A673 (cell line): ENCODE results near the gene PGAP6. TPM values are rescaled to one million over a fixed set of nuclear protein-coding genes. Genes with fewer than 3 reads are reported as not detected.

ENCODE experiments used
- BruUV-seq: library from RNA; stranded (reverse); fragments of 400-500 nt; replicated peaks from 2 replicates; lab custom pipeline; 2021; lab: Mats Ljungman, UMichigan
- CTCF ChIA-PET: fragments of 300-600 bp; sonication (Branson Sonifier 250); formaldehyde crosslinking; loops from one replicate; lab custom pipeline; 2022; ENCODE audit warnings: antibody characterized with exemption; lab: Charles Lee
- POLR2A ChIA-PET: fragments of 300-600 bp; sonication (Branson Sonifier 250); formaldehyde crosslinking; loops from one replicate; lab custom pipeline; 2022; ENCODE audit warnings: antibody characterized with exemption; ENCODE audit not compliant: low non-redundant PET; lab: Charles Lee
- DNase-seq: peaks from one replicate; pipeline ENCODE4 v3.0.0-alpha.2; 2015; ENCODE audit warnings: low spot score
- H3K27ac ChIP-seq: fragments of 200-600 bp; sonication (generic); 2 replicates; pipeline ENCODE4 v1.5.1; 2016; ENCODE audit warnings: mixed run types, low read depth, mild to moderate bottlenecking, mixed read lengths, antibody characterized with exemption, low read length; ENCODE audit not compliant: poor library complexity, severe bottlenecking
- H3K27me3 ChIP-seq: fragments of 200-600 bp; sonication (generic); replicated peaks from 2 replicates; pipeline ENCODE4 v1.6.1; 2017; ENCODE audit warnings: mixed run types, low read depth, mild to moderate bottlenecking, mixed read lengths, antibody characterized with exemption, low read length; ENCODE audit not compliant: insufficient read depth, poor library complexity
- H3K36me3 ChIP-seq: fragments of 200-600 bp; sonication (generic); 2 replicates; pipeline ENCODE4 v1.6.1; 2016; ENCODE audit warnings: mixed run types, mild to moderate bottlenecking, mixed read lengths, antibody characterized with exemption, low read length; ENCODE audit not compliant: insufficient read depth, poor library complexity, severe bottlenecking
- H3K4me1 ChIP-seq: fragments of 200-600 bp; sonication (generic); 2 replicates; pipeline ENCODE4 v1.6.1; 2017; ENCODE audit warnings: mixed run types, mild to moderate bottlenecking, mixed read lengths, antibody characterized with exemption, low read length; ENCODE audit not compliant: insufficient read depth, poor library complexity, severe bottlenecking
- H3K4me3 ChIP-seq: fragments of 200-600 bp; sonication (generic); 2 replicates; pipeline ENCODE4 v1.5.1; 2016; ENCODE audit warnings: low read depth, mixed run types, mild to moderate bottlenecking, mixed read lengths, low read length; ENCODE audit not compliant: poor library complexity, severe bottlenecking
- H3K9me3 ChIP-seq: fragments of 200-600 bp; sonication (generic); 2 replicates; pipeline ENCODE4 v1.6.1; 2016; ENCODE audit warnings: mixed run types, low read depth, mild to moderate bottlenecking, mixed read lengths, antibody characterized with exemption, low read length; ENCODE audit not compliant: poor library complexity, severe bottlenecking
- EZH2 ChIP-seq: fragments of 200-600 bp; sonication (generic); IDR thresholded peaks from 2 replicates; pipeline ENCODE4 v1.6.1; 2017; ENCODE audit warnings: borderline replicate concordance, low read depth, mild to moderate bottlenecking, mixed read lengths, antibody characterized with exemption, low read length; ENCODE audit not compliant: poor library complexity, severe bottlenecking
- intact Hi-C: fragments of 100-400 bp; cut with micrococcal nuclease; formaldehyde crosslinking; loops from one replicate; pipeline ENCODE4 v1.10.0; 2022; ENCODE audit not compliant: unreplicated experiment
- total RNA-seq: library from RNA; stranded (reverse); gene quantifications from 2 replicates; pipeline ENCODE4 v1.2.3, GENCODE V29; 2021
- TF ChIP-seq, protein P1 (sequence below): fragments of 300-800, 200-600 bp; sonication (generic); conservative IDR thresholded peaks from 2 replicates; pipeline ENCODE4 v1.5.1; 2017; ENCODE audit warnings: low read depth, mild to moderate bottlenecking, antibody characterized with exemption, low read length, moderate library complexity, mixed read lengths

Gene PGAP6
- total RNA-seq, 1 experiment from 2014 or later, result 38.7 TPM

DNA sequence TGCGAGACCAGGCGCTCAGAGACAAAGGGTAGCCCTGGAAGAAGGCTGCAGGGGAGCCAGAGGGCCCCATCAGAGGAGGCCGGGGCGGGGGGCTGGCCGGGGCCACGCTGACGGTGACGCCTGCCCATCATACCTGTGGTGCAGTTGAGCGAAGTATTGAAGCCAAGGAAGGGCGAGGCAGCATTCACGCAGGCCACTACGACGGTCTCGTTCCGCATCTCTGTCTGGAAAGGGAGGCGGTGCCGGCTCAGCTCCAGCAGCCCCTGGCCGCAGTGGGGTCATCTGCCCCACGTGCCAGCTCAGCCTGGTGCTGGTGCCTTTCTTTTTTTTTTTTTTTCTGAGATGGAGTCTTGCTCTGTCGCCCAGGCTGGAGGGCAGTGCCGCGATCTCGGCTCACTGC is 6.6 kb downstream of the PGAP6 start:
- no peaks in the 10 kb centered on the region for H3K4me1 ChIP-seq
- peaks cover 8% of the 10 kb centered on the region for H3K36me3 ChIP-seq

DNA sequence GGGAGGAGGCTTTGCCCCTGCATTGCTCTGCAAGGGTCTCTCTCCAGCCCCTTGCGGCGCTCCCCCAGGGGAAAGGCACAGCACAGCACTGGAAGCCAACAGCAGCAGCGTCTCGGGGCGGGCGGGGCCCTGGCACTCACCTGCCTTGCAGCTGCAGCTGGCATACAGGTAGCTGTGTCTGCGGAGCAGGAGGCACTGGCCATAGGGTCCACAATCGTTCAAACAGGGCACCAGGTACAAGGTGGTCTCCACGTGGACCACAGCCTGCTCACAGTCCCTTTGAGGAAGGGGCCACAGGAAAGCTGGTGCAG is 7.2 kb downstream of the PGAP6 start:
- intact Hi-C loops, result no loop called here
- H3K9me3 ChIP-seq, result no peaks in the 10 kb centered on the region
- peaks cover 8% of the 10 kb centered on the region for H3K36me3 ChIP-seq
- TF ChIP-seq EZH2, result no peak
- TF ChIP-seq, protein P1, sequence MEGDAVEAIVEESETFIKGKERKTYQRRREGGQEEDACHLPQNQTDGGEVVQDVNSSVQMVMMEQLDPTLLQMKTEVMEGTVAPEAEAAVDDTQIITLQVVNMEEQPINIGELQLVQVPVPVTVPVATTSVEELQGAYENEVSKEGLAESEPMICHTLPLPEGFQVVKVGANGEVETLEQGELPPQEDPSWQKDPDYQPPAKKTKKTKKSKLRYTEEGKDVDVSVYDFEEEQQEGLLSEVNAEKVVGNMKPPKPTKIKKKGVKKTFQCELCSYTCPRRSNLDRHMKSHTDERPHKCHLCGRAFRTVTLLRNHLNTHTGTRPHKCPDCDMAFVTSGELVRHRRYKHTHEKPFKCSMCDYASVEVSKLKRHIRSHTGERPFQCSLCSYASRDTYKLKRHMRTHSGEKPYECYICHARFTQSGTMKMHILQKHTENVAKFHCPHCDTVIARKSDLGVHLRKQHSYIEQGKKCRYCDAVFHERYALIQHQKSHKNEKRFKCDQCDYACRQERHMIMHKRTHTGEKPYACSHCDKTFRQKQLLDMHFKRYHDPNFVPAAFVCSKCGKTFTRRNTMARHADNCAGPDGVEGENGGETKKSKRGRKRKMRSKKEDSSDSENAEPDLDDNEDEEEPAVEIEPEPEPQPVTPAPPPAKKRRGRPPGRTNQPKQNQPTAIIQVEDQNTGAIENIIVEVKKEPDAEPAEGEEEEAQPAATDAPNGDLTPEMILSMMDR, result no peak
- POLR2A ChIA-PET, result no interaction called here
- no peak for DNase-seq
- no TSS peak for BruUV-seq
- no peaks in the 10 kb centered on the region for H3K4me1 ChIP-seq
- H3K27ac ChIP-seq, result no peak overlapping the region
- CTCF ChIA-PET, result no interaction called here
- no peak overlapping the region for H3K4me3 ChIP-seq
- H3K27me3 ChIP-seq, result no peaks in the 10 kb centered on the region

More for the DNA sequence above, 6.6 kb downstream of the PGAP6 start:
- ChIA-PET CTCF (no interaction called here), POLR2A (no interaction called here)
- no peaks in the 10 kb centered on the region for H3K9me3 ChIP-seq
- TF ChIP-seq, protein P1, result no peak
- no peak for TF ChIP-seq EZH2
- no peaks in the 10 kb centered on the region for H3K27me3 ChIP-seq
- BruUV-seq, result no TSS peak
- H3K4me3 ChIP-seq, result no peak overlapping the region
- intact Hi-C loops, result no loop called here
- H3K27ac ChIP-seq, result no peak overlapping the region
- no peak for DNase-seq

DNA sequence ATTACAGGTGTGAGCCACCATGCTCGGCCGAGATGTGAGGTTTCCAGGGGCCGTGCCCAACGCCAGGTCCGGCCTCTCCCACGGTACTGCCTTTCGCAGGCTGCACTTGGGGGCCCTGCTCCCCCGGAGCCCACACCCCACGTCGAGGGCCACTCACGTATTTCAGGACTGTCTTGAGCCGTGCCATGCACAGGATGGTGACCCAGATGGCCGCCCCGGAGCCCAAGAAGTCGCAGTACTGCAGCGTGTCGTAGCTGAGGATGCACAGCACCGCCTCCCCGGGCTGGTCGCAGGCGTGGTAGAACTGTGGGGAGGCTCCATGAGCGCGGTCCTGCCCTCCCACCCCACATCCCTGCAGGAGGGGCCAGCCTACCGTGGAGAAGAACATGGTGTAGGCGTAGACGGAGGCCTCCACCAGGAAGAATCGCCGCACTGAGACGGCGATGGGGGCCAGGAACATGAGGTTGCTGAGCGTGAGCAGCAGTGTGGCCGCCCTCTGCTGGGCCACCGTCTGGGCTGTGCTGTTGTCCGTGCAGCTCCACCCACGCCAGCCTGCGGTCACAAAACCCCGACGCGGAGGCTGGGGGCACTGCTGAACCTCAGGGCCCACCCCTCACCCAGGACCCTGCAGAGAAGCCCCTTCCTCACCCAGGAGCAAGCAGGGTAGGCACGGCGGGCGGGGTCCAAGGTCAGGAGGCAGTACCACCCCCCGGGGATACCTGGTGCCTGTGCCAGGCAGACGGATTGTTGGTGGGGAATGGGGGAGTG is 7.7 kb downstream of the PGAP6 start:
- DNase-seq, result no peak
- H3K4me3 ChIP-seq, result no peak overlapping the region
- peaks cover 8% of the 10 kb centered on the region for H3K36me3 ChIP-seq
- no peak for TF ChIP-seq EZH2
- TF ChIP-seq, protein P1, result no peak
- H3K9me3 ChIP-seq, result no peaks in the 10 kb centered on the region
- BruUV-seq, result no TSS peak
- POLR2A ChIA-PET, result no interaction called here
- intact Hi-C loops, result no loop called here
- CTCF ChIA-PET, result interaction anchor here (0.5 kb wide), 1 partner anchor 139 kb away, joined by 8 read pairs; no protein-coding TSS in a partner anchor
- no peaks in the 10 kb centered on the region for H3K4me1 ChIP-seq
- no peaks in the 10 kb centered on the region for H3K27me3 ChIP-seq
- no peak overlapping the region for H3K27ac ChIP-seq
